Sigmoid colon (tissue), 7 donors: ENCODE results near the gene HOXA2. TPM values are rescaled to one million over a fixed set of nuclear protein-coding genes. Genes with fewer than 3 reads are reported as not detected.

ENCODE experiments used
- DNase-seq: peaks from one replicate; pipeline ENCODE4 v3.0.0-alpha.2; 2019
- H3K27ac ChIP-seq, 4 donors: fragments of 200-600 bp; sonication (generic); one replicate each; pipeline ENCODE4 v1.5.1; 2016 to 2019; ENCODE audit warnings: mild to moderate bottlenecking in 1 of 4
- H3K27me3 ChIP-seq, 3 donors: fragments of 200-600 bp; sonication (generic); one replicate each; pipeline ENCODE4 v1.5.1; 2019; ENCODE audit warnings: mild to moderate bottlenecking in 1 of 3
- H3K36me3 ChIP-seq, 4 donors: fragments of 200-600 bp; sonication (generic); one replicate each; pipeline ENCODE4 v1.5.1; 2016 to 2019
- H3K4me1 ChIP-seq, 4 donors: fragments of 200-600 bp; sonication (generic); one replicate each; pipeline ENCODE4 v1.5.1; 2017 to 2019
- H3K4me3 ChIP-seq, 4 donors: fragments of 200-600 bp; sonication (generic); one replicate each; pipeline ENCODE4 v1.5.1; 2017 to 2019; ENCODE audit warnings: mild to moderate bottlenecking in 2 of 4, moderate library complexity in 1 of 4
- H3K9me3 ChIP-seq, 4 donors: fragments of 200-600 bp in 3 of 4; sonication (generic) in 3 of 4; one replicate each; pipeline versions ENCODE4 v1.5.1 to v1.6.1; 2013 to 2019
- CTCF ChIP-seq, 4 experiments: fragments of 450-650 bp in 3 of 4; fragments of 200-600 bp in 1 of 4; IDR thresholded peaks; one replicate each; pipeline ENCODE4 v1.5.1; 2016 to 2019; ENCODE audit warnings: antibody characterized with exemption in 4 of 4, mild to moderate bottlenecking in 3 of 4, moderate library complexity in 2 of 4
- EP300 ChIP-seq, 4 donors: sonication (generic); formaldehyde crosslinking; IDR thresholded peaks; one replicate each; pipeline ENCODE4 v1.6.1; 2017; ENCODE audit warnings: antibody characterized with exemption in 4 of 4
- POLR2A ChIP-seq, 2 donors: fragments of 450-650 bp; IDR thresholded peaks; one replicate each; pipeline ENCODE4 v1.6.1; 2016; ENCODE audit warnings: antibody characterized with exemption in 2 of 2, mild to moderate bottlenecking in 2 of 2, moderate library complexity in 2 of 2
- POLR2AphosphoS5 ChIP-seq, 4 donors: sonication (generic); formaldehyde crosslinking; IDR thresholded peaks; one replicate each; pipeline ENCODE4 v1.6.1; 2017; ENCODE audit warnings: antibody characterized with exemption in 4 of 4
- WGBS, 2 donors: extraction: QIAGEN DNeasy Blood & Tissue Kit; methylation state at CpG; one replicate each; pipeline ENCODE4 v1.1.7; 2013; 5-methylcytosine and 5-hydroxymethylcytosine counted together
- intact Hi-C: fragments of 100-400 bp; cut with DNase I; formaldehyde crosslinking; loops from one replicate; pipeline ENCODE4 v1.15.1; 2023
- polyA plus RNA-seq, 3 donors: library from polyadenylated mRNA; stranded (reverse); fragments of 200-250 nt; gene quantifications; one replicate each; pipeline ENCODE4 v1.2.3, GENCODE V29; 2013
- total RNA-seq, 4 donors: library from RNA; depleted of rRNA; stranded (reverse); fragments of >200 nt; gene quantifications; one replicate each; pipeline ENCODE4 v1.1.0, GENCODE V29; 2016
- donor health status: healthy with polysubstance abuse.
- donor health status: Bipolar disorder and iron deficiency.
- donor health status: healthy.

The HOXA2 gene
- total and polyA plus RNA-seq, 7 donors = 0.60 to 4.3 (median 1.9) TPM

- Histone ChIP-seq H3K9me3 (no peaks in the 10 kb centered on the region), H3K27me3 (no peaks in the 10 kb centered on the region), H3K36me3 (peaks cover 15 to 42% (median 17%) of the 10 kb centered on the region in 4 donors), H3K4me3 (peak overlapping the region in 3 of 4 donors; percentile 52 to 60 (median 58)), H3K4me1 (peaks cover 0 to 48% (median 34%) of the 10 kb centered on the region in 4 donors), H3K27ac (peak overlapping the region; percentile 52 to 99 (median 92))
- TF ChIP-seq EP300 (IDR thresholded peaks at IDR 0.05) (no peak), CTCF (IDR thresholded peaks at IDR 0.05) (no peak), POLR2AphosphoS5 (IDR thresholded peaks at IDR 0.05) (no peak), POLR2A (IDR thresholded peaks at IDR 0.05) (no peak)
- intact Hi-C loops = loop anchor here (2.0 kb wide), 1 partner anchor 289 kb away; no protein-coding TSS in a partner anchor
- 12 to 59% methylated on average over 40 of the region's 40 CpGs for WGBS, 2 donors
- DNase-seq = peak; percentile 64
Measured at GRCh38 chr7:27143950-27144780, 41.7 kb upstream of the HOXA2 start.

- Histone ChIP-seq H3K27ac (peak within 1 kb of the TSS; percentile 82 to 99 (median 92)), H3K9me3 (no peaks in the 10 kb centered on the region), H3K4me3 (peak within 1 kb of the TSS; percentile 30 to 60 (median 55)), H3K27me3 (no peaks in the 10 kb centered on the region), H3K36me3 (peaks cover 15 to 43% (median 17%) of the 10 kb centered on the region in 4 donors), H3K4me1 (peaks cover 0 to 43% (median 27%) of the 10 kb centered on the region in 4 donors)
- WGBS, 2 donors = 11 to 44% methylated on average over 86 of the region's 86 CpGs
- peak; percentile 28 to 60 for TF ChIP-seq POLR2A (IDR thresholded peaks at IDR 0.05)
- peak; percentile 86 to 96 (median 90) for TF ChIP-seq POLR2AphosphoS5 (IDR thresholded peaks at IDR 0.05)
- peak in 2 of 4 donors; percentile 67 to 86 for TF ChIP-seq EP300 (IDR thresholded peaks at IDR 0.05)
- TF ChIP-seq CTCF (IDR thresholded peaks at IDR 0.05) = peak; percentile 62 to 75 (median 68)
- intact Hi-C loops = loop anchor here (2.0 kb wide), 1 partner anchor 288 kb away; no protein-coding TSS in a partner anchor
- peak; percentile 90 for DNase-seq
Measured at GRCh38 chr7:27143023-27143949, 40.8 kb upstream of the HOXA2 start, which contains the start of gene HOXA5. HOXA5 (minus strand) TSS chr7:27143681; CDS start chr7:27143607, 74 bp downstream.

- H3K27ac ChIP-seq = peak overlapping the region; percentile 82 to 99 (median 92)
- DNase-seq = no peak
- H3K36me3 ChIP-seq = peaks cover 15 to 43% (median 17%) of the 10 kb centered on the region in 4 donors
- H3K9me3 ChIP-seq = no peaks in the 10 kb centered on the region
- H3K27me3 ChIP-seq = no peaks in the 10 kb centered on the region
- WGBS, 2 donors = 8 to 50% methylated on average over 29 of the region's 29 CpGs
- TF ChIP-seq POLR2A (IDR thresholded peaks at IDR 0.05) = no peak
- TF ChIP-seq EP300 (IDR thresholded peaks at IDR 0.05) = no peak
- no peak for TF ChIP-seq CTCF (IDR thresholded peaks at IDR 0.05)
- TF ChIP-seq POLR2AphosphoS5 (IDR thresholded peaks at IDR 0.05) = no peak
- peak overlapping the region; percentile 30 to 60 (median 55) for H3K4me3 ChIP-seq
- H3K4me1 ChIP-seq = peaks cover 0 to 42% (median 25%) of the 10 kb centered on the region in 4 donors
- intact Hi-C loops = loop anchor here (2.0 kb wide), 1 partner anchor 288 kb away; no protein-coding TSS in a partner anchor
Measured at GRCh38 chr7:27142580-27143022, 40.1 kb upstream of the HOXA2 start.

GRCh38 chr7:27141923-27142579, 39.6 kb upstream of the HOXA2 start:
- Histone ChIP-seq H3K9me3 (no peaks in the 10 kb centered on the region), H3K36me3 (peaks cover 15 to 43% (median 17%) of the 10 kb centered on the region in 4 donors), H3K4me3 (peak overlapping the region; percentile 30 to 60 (median 55)), H3K27ac (peak overlapping the region; percentile 82 to 99 (median 92)), H3K4me1 (peaks cover 0 to 42% (median 23%) of the 10 kb centered on the region in 4 donors), H3K27me3 (no peaks in the 10 kb centered on the region)
- intact Hi-C loops = loop anchor here (2.0 kb wide), 1 partner anchor 287 kb away; no protein-coding TSS in a partner anchor
- WGBS, 2 donors = 11 to 54% methylated on average over 30 of the region's 30 CpGs
- DNase-seq = no peak
- TF ChIP-seq POLR2AphosphoS5 (IDR thresholded peaks at IDR 0.05) = peak in 1 of 4 donors; percentile 9
- TF ChIP-seq CTCF (IDR thresholded peaks at IDR 0.05) = peak in 1 of 4 experiments; percentile 7
- TF ChIP-seq POLR2A (IDR thresholded peaks at IDR 0.05) = no peak
- no peak for TF ChIP-seq EP300 (IDR thresholded peaks at IDR 0.05)
